ENCODE results near the gene EVC.

The EVC gene

DNA sequence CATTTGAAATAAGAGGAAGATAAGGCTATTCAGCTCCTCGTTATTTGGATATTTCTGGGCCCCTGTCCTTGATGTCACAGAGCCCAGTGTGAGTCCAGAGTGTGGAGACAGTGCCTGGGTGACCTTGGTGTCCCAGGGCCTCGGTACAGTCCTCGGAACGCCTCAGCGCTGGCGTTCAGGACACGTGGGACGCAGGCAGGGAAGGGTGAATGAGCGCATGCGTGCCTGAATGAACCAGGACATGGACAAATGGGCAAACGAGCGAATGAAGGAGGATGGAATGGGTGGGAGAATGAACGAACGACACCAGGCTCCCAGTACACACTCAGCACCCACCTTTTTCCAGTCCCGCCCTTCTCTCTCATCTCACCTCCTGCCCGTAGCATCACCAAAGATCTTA is 44.2 kb downstream of the EVC start:
- Histone ChIP-seq H3K4me3 (ENCODE audit: low read depth, low read length) (no peak overlapping the region), H3K27ac (no peak overlapping the region), H3K9me3 (ENCODE audit: severe bottlenecking) (peaks cover 7% of the 10 kb centered on the region), H3K27me3 (ENCODE audit: insufficient read depth, low read depth, severe bottlenecking) (no peaks in the 10 kb centered on the region), H3K36me3 (peaks cover 68% of the 10 kb centered on the region)
- TF ChIP-seq, protein P1, sequence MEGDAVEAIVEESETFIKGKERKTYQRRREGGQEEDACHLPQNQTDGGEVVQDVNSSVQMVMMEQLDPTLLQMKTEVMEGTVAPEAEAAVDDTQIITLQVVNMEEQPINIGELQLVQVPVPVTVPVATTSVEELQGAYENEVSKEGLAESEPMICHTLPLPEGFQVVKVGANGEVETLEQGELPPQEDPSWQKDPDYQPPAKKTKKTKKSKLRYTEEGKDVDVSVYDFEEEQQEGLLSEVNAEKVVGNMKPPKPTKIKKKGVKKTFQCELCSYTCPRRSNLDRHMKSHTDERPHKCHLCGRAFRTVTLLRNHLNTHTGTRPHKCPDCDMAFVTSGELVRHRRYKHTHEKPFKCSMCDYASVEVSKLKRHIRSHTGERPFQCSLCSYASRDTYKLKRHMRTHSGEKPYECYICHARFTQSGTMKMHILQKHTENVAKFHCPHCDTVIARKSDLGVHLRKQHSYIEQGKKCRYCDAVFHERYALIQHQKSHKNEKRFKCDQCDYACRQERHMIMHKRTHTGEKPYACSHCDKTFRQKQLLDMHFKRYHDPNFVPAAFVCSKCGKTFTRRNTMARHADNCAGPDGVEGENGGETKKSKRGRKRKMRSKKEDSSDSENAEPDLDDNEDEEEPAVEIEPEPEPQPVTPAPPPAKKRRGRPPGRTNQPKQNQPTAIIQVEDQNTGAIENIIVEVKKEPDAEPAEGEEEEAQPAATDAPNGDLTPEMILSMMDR (IDR thresholded peaks at IDR 0.05; ENCODE audit: low read depth, low read length) = no peak
- DNase-seq = no peak

DNA sequence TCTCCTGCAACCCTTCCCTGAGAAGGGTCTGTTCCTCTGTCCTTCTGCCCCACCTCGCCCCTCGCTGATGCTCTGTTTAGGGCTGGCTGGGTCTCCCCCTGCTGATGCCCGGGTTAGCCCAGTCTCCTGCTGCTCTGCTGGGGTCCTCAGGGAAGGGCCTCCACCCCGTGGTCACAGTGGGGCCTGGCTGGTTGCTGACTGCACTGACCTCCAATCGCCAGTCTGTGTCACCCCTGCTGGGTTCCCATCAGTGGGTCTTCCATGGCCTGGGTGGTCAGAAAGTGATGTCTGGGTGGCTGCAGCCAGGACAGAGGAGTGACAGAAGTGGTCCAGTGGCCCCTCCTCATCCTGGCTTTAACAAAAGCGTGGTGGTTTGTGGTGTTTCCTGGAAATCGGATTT is 44.7 kb downstream of the EVC start:
- no peak overlapping the region for H3K4me3 ChIP-seq (ENCODE audit: low read depth, low read length)
- H3K36me3 ChIP-seq = peaks cover 65% of the 10 kb centered on the region
- TF ChIP-seq, protein P1 (IDR thresholded peaks at IDR 0.05; ENCODE audit: low read depth, low read length) = no peak
- H3K9me3 ChIP-seq (ENCODE audit: severe bottlenecking) = peaks cover 7% of the 10 kb centered on the region
- H3K27ac ChIP-seq = no peak overlapping the region; the same call in 1 of the 2 replicates
- no peaks in the 10 kb centered on the region for H3K27me3 ChIP-seq (ENCODE audit: insufficient read depth, low read depth, severe bottlenecking)
- DNase-seq = no peak

DNA sequence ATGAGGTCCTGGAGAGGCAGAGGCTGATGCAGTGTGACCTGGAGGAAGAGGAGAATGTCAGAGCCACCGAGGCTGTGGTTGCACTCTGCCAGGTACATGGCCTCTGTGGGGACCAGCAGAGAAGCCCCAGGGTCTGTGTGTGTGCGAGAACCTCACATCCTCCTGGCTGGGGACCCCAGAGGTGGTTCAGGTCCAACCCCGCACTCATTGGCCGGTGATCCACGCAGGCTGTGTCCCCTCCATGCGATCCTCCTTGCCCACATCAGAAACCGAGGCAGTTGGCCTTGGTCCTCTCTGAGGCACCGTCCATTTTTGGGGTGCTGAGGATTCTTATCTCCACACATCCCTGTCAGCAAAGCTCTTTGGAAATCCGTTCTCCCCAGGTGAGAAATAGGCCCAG is 45.3 kb downstream of the EVC start:
- Histone ChIP-seq H3K36me3 (peaks cover 65% of the 10 kb centered on the region), H3K27ac (no peak overlapping the region), H3K27me3 (ENCODE audit: insufficient read depth, low read depth, severe bottlenecking) (no peaks in the 10 kb centered on the region), H3K9me3 (ENCODE audit: severe bottlenecking) (peaks cover 7% of the 10 kb centered on the region), H3K4me3 (ENCODE audit: low read depth, low read length) (no peak overlapping the region)
- TF ChIP-seq, protein P1 (IDR thresholded peaks at IDR 0.05; ENCODE audit: low read depth, low read length) = no peak
- no peak for DNase-seq

DNA sequence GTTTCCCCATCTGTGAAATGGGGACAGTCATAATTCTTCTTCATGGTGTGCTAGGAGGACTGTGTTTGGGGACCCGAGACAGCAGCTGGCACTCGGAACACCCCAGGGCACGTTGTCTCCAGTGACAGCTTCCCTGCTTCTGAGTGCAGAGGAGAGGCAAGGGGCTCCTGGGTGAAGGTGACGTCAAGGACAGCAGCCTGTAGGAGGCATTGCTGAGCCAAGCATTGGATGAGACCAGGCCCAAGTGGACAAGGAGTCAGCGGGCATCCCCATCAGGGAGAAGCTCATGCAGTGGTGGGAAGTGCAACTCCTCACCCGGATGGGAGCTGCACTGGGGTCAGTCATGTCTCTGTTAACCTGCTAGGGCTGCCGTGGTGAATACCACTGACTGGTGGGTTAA is 46.1 kb downstream of the EVC start:
- H3K27ac ChIP-seq = no peak overlapping the region
- H3K27me3 ChIP-seq (ENCODE audit: insufficient read depth, low read depth, severe bottlenecking) = no peaks in the 10 kb centered on the region
- H3K9me3 ChIP-seq (ENCODE audit: severe bottlenecking) = peaks cover 7% of the 10 kb centered on the region
- TF ChIP-seq, protein P1 (IDR thresholded peaks at IDR 0.05; ENCODE audit: low read depth, low read length) = 0 out of 2 replicates have a peak, but pooled peaks have one; percentile 20
- H3K4me3 ChIP-seq (ENCODE audit: low read depth, low read length) = no peak overlapping the region
- no peak for DNase-seq
- peaks cover 65% of the 10 kb centered on the region for H3K36me3 ChIP-seq

DNA sequence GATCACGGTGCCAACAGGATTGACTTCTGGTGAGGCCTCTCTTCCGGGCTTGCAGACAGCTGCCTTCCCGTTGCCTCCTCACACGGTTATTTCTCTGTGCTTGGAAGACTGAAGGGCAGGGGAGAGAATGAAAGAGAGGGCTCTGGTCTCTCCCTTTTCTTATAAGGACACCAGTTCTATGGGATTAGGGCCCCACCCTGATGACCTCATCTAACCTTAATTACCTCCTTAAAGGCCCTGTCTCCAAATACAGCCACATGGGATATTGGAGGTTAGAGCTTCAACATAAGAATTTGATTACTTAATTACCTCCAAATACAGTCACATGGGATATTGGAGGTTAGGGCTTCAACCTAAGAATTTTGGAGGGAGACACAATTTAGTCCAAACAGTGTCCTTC is 46.5 kb downstream of the EVC start:
- no peak for DNase-seq
- no peak overlapping the region for H3K27ac ChIP-seq

DNA sequence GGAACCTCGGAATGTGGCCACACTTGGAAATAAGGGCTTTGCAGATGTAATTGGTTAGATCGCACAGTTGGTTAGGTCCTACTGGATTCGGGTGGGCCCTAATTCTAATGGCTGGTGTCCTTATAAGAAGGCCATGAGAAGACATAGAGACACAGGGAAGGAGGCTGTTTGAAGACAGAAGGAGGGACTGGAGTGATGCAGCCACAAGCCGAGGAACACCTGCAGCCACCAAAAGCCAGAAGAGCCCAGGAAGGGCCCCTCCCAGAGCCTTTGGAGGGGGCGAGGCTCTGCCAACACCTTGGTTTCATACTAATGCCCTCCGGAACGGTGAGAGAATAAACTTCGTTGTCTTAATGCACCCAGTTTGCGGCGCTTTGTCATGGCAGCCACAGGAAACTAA is 47.0 kb downstream of the EVC start:
- H3K36me3 ChIP-seq = peaks cover 63% of the 10 kb centered on the region
- TF ChIP-seq, protein P1 (IDR thresholded peaks at IDR 0.05; ENCODE audit: low read depth, low read length) = no peak
- no peak for DNase-seq
- H3K27me3 ChIP-seq (ENCODE audit: insufficient read depth, low read depth, severe bottlenecking) = no peaks in the 10 kb centered on the region
- no peak overlapping the region for H3K4me3 ChIP-seq (ENCODE audit: low read depth, low read length)
- H3K27ac ChIP-seq = no peak overlapping the region
- peaks cover 7% of the 10 kb centered on the region for H3K9me3 ChIP-seq (ENCODE audit: severe bottlenecking)

More for the DNA sequence above, 46.5 kb downstream of the EVC start:
- Histone ChIP-seq H3K9me3 (ENCODE audit: severe bottlenecking) (peaks cover 7% of the 10 kb centered on the region), H3K4me3 (ENCODE audit: low read depth, low read length) (no peak overlapping the region), H3K36me3 (peaks cover 65% of the 10 kb centered on the region), H3K27me3 (ENCODE audit: insufficient read depth, low read depth, severe bottlenecking) (no peaks in the 10 kb centered on the region)
- TF ChIP-seq, protein P1 (IDR thresholded peaks at IDR 0.05; ENCODE audit: low read depth, low read length) = no peak
